ENCODE measurements around the gene HLA-DMA.

The HLA-DMA gene

DNA sequence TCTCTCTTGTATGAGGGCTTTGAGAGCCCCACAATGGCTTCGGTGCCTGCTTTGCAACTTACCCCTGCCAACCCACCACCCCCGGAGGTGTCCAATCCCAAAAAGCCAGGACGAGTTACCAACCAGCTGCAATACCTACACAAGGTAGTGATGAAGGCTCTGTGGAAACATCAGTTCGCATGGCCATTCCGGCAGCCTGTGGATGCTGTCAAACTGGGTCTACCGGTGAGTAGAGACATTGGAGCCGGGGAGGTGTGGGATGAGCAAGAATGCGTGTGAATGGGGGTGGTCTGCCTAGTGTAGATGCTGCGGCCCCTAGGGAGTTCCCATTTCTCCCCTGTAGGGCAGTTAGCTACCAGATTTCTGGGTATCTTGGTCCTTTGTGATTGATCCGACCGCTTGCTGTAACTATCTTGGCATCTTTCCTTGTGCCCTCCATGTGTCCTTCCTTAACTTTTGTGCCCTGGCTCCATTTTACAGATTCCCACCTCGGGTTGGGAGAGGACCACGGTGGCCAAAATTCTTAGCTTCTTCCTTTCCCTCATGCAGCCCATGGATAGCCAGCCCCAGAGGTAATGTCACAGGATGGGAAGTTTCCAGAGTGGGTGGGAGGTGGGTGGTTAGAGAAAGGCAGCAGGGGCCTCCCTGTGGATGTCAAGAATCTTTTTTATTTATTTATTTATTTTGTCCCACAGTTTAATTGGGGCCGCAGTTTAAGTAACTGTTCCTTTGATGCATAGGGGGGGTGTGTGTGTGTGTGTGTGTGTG lies 21.8 kb upstream of the HLA-DMA start:
- no peak for DNase-seq (ENCODE audit: low read depth in 3 of 3)

DNA sequence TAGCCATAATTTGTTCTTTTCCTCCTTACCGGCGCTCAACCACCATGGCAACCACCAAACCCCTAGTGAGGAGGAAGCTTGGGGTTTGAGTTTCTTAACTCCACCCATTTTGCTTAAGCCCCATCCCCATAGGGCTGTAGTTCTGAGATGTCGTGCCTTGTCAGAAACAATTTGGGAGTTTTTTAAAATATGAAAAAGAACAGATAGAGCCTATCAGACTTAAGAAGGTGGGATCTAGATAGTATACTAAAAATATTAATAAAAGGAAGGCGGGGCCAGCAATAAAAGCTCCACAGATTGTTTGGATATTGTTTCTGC lies 21.1 kb upstream of the HLA-DMA start:
- no peak for DNase-seq (ENCODE audit: low read depth in 3 of 3)

DNA sequence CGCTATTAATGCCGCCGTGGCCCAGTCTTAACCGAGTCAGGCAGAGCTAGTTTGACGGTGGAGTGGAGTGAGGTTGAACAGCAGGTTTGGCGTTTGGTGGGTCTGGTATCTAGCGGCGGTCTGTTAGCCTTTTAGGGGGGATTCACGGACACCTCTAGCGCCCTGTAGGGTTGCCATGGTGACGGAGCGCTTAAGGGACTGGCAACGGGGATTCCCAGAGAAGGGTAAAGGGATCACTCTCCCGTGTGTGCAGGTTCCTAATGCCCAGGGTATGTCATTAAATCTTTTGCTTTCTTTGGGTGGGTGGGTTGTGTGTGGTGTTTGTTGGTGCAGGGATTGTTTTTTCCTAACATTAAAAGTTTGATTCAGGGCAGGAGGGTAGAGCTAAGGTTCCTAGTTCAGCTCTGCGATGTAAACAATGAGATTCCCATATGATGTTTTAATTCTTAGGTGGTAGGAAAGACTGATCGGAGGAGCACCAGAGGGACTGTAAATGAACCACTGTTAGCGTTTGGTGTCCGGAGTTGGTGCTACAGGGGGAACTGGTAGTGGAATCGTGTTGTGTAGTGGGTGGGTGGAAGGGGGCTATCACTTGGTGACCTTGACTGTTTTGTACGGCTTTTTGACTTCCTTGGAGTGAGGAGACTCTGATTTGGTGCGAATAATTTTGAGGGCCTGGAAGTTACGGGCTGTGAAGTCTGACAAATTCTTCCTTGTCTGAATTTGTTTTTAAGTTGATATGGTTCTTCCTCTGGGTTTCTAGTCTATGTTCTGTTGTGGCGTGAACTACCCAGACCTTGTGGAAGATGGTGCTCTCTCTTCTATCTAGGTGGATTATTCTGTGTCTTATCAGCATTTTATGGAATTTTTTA lies 20.5 kb upstream of the HLA-DMA start:
- DNase-seq (ENCODE audit: low read depth in 3 of 3) = peak; percentile 27 to 32 (median 28)

DNA sequence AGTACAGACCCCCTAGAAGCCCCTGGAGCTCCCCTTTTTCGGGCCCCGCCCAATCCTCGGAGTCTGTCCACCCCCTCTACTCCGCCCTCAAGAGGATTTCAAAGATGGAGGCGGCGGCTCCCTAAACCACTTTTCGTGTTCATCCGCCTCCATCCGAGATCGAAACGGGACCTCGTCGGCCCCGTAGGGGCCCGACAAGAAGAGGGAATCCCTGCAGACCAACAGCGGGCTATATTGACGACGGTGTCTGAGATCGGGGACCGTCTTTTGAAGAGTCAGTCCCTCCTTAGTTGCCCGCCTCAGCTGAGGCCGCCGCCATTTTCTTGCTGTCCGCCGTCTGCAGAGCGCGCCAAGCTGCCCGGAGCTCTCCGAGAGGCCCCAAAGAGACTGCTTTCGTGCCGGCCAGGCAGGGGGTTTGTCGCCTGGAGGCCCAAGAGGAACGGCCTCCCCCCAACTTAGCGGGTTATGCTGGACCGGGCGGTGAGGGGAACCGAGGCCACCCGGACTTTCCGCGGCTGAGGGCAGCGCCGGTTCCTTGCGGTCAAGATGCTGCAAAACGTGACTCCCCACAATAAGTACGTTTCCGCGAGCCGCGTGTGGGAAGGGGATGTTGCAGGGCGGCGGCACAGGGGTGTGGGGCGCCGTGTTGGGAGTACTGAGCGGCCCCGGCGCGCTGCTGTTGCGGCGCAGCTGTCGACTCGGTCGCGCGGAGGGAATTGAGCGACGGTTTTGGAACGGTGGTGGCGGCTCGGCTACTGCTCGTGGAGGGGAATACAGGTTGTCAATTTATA lies 19.7 kb upstream of the HLA-DMA start:
- DNase-seq (ENCODE audit: low read depth in 3 of 3) = peak in 2 of 3 experiments; percentile 35 to 36

DNA sequence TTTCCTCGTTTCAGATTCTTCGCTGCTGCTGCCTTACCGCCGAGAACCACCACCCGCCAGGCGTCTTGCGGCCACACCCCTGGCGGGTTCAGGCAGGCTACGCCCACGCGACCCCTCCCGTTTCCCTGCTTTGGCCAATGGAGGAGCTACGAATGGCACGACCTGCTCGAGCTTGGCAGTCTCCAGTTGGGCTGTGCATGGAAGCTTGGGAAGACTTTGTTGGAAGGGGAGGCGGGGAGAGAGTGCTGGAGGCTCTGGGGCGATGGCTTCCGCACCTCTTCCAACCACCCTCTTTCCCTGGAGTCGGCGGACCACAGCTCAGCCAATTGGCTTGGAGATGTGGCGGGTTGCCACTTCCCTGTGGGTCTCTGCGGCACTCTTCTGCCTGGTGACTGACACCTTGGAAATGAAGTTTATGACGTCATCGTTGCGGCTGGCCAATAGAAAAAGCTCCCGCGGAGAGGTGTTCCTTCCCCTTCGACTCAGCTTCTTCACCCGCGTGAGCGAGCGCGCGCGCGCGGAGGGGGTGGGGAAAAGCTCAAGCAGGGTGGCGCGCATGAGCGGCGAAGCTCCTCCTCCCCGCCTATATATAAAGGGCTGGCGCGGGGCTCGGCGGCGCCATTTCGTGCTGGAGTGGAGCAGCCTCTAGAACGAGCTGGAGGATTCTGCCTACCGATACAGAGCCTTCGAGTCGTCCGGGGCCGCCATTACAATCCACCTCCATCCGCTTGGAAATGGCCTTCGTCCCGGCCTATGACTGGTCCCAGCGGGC lies 18.9 kb upstream of the HLA-DMA start:
- peak; percentile 99 for DNase-seq (ENCODE audit: low read depth in 3 of 3)

DNA sequence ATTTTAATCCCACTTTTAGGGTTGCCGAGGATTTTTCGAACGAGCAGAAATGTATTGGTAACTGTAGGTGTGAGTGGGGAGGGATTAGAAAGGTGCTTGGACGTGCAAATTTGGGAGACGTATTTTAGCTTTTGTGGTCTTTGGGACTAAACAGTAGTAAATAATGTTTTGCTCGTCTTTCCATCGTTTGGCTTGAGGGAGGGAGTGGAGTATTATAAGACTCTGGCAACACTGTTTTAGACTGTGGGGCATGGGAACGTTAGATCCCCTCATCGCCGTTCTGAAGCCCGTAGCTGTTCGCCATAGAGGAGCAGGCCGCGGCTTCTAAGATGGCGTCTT lies 18.3 kb upstream of the HLA-DMA start:
- no peak for DNase-seq (ENCODE audit: low read depth in 3 of 3)

DNA sequence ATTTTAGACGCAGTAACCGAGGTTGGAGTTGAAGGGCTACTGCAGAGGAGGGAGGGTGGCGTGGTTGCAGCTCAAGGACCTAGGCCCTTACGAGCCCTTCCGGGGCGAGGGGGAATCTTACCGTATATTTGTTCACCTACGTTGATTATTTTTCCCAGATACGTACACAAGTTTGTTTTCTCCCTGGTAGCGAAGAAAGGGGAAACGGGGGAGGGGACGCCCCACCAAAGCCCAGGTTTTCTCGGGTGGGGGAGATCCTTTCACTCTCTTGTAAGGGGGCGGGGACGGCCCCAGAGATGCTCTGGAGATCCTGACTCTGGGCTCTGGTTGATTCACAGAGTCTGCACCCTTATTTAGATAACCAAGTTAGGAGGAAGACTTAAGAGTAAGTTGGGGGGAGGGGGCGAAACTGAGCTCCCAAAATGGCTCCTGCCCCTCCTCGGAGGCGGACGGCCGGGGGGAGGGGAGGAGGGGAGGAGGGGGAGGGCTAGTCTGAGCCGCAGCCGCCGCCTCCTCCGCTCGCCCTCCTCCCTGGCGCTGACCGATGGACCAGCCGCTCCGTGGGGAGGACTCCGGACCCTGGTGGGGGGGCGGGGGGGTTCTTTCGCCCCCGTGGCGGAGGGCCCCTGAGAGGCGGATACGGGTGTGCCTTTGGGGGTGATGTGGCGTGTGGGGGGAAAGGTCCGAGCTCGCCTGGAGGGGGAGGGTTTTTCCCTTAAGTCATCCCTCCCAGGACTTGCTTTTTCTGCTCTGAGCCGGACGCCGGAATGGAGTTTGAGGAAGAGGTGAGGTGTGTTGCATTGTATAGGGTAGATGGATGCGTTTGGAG lies 17.7 kb upstream of the HLA-DMA start:
- peak; percentile 66 to 75 (median 67) for DNase-seq (ENCODE audit: low read depth in 3 of 3)

DNA sequence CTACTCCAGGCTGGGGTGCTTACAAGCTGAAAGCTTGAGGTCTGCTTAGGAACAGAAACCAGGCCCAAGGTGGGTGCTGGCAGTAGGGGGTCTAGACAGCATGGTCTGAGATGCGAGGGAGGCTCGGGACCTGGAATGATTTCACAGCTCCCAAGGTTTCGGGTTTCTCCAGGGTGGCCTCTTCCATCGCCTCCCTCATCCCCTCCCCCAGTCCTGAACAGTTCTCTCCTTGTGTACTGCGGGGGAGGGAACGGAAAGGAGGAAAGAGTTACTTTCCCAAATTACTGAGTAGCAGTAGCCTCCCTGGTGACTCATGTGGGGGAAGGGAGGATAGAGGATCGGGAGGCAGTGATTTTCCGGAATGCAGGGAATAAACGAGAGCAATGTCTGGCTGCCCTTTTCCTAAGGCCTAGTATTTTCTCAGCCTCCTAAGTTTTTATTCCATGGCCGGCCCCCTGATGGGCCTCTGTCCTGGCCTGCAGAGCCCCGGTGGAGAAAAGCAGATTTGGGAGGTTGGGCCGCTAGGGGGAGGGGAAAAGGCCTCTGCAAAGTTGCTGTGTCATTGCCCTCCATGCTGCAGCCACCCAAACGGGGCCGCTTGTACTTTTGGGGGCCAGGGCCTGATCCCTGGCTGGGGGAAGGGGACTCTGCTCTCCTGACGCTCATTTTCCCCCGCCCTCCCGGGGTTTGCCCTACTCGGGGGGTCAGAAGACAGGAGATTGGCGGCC lies 17.0 kb upstream of the HLA-DMA start:
- peak; percentile 48 to 62 (median 59) for DNase-seq (ENCODE audit: low read depth in 3 of 3)

DNA sequence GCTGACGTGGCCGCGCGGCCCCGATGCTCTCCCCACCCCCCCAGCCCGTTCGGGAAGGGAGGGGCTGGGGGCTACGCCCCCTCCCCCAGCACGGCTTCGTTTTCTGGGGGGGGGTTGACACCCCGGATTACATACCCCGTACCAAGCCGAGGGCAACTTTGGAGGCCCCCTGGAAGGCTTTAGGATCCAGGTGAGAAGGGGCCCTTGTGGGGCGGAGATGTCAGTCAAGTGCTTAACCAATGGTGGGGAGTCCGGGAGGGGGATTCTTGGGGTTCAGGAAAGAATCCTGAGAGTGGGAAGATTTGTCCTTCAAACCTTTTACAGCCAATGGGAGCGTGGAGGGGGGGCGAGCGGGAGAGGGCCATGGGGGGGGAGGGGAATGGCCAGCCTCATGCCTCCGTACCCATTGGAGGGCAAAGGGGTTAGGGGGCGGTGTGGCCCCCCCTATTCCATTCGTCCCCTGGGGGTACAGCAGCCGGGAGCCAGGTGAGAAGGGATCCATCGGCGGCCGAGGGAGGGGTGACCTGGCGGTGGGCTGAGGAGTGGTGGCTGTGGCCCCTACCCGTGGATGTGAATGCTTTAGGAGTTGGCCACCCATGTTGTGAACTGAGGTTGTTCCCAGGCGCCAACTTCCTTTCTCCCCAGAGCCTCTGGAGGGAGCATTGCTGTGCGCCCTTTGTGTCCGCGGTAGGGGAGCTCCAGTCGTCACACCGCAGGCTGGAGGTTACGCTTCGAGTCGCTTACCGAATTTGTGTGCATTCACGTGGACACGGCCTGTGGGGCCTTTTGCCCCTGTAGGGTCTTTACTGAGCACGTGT lies 16.2 kb upstream of the HLA-DMA start:
- DNase-seq (ENCODE audit: low read depth in 3 of 3) = peak; percentile 35 to 60 (median 42)

DNA sequence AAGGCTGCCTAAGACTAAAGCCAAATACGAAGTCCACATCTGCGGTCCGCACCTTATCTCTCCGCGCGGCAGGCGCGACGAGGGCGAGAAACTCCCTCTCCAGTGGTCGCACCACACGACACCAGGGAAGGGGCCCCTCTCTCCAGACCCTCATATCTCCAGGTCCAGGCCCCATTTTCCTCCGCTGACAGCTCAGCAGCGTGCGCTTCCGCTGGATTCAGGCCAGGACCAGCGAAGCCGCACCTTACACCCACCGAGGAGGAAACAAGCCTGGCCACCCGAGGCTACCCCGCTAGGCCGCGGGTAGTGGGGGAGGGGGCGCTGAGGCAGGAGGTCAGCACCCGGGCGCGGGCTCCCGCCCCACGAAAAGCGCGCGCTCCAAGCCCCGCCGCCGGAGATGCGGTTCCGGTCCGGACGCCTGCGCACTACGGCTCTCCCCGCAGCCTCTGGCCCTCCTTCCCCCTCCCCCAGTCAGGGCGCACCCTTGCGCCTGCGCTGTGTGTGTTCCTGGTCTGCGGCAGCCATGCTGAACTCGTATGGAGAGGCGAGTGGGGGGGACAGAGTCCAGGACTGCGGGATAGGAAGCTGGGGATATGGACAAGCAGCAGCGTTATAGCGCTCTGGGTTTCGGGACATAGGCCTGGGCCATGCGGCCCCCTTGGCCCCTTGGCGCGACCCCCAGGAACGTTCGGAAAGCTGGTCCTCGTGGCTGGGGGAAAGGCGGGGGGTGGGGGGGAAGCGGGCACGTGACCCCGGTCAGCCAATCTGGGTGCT lies 15.4 kb upstream of the HLA-DMA start, which contains the start of gene BRD2:
Gene BRD2 (plus strand): TSS at position 502 of the 774 bp plus-strand sequence. CDS start 4,305 bp downstream, outside the sequence.
- peak; percentile 91 to 93 (median 92) for DNase-seq (ENCODE audit: low read depth in 3 of 3)

DNA sequence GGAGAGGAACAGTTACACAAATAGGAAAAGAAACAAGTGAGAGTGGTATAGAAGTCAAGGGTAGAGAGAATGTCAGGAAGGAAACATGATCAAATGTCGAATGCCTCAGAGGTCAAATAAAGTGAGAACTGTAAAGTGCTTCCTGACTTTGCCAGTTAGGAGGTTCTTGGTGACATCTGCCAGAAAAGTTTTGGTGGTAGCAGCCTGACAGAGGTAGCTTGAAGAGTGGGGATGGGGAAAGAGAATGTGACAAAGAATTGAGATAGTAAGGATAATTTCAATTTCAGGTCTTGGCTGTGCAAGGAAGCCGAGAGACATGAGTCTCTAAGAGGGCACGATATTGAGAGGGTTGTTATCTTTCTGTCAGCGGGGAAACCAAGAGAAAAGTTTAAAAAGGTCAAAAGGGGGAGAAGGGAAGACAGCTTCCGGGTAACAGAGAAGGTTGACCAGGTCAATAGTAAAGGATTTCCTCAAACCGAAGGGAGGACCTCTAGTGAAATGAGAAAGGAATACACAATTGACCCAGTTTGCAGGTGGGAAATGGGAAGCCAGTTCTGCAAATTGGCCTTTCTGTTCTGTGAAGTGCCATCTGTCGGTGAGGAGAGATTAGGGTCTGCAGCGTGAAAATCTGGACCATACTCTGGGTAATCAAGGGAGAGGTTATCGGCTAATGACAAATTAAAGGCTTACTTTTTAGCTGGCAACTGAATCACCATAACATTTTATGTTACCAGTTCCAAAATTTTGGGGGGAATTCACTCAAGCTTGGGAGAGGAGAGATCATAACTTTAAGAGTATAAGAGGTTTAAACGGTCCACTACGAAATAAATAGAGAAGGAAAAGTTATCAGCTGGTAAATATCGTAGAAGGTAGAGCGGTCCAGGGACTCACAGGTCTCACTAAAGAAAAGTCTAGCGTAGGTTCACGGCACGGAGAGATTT lies 14.5 kb upstream of the HLA-DMA start:
- peak in 1 of 3 experiments; percentile 28 for DNase-seq (ENCODE audit: low read depth in 3 of 3)

DNA sequence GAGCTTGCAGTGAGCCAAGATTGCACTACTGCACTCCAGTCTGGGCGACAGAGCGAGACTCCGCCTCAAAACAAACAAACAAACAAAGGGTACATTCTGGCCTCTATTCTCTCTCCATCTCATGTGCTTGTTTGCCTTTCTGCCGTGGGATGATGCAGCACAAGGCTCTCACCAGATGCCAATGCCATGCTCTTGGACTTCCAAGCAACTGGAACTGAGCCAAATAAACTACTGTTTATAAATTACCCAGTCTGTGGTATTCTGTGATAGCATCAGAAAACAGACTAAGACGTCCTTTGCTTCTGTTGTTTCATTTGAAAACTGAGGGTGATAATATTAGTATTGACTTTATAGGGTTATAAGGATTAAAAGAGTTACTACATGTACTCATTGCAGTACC lies 11.9 kb upstream of the HLA-DMA start:
- no peak for DNase-seq (ENCODE audit: low read depth in 3 of 3)

DNA sequence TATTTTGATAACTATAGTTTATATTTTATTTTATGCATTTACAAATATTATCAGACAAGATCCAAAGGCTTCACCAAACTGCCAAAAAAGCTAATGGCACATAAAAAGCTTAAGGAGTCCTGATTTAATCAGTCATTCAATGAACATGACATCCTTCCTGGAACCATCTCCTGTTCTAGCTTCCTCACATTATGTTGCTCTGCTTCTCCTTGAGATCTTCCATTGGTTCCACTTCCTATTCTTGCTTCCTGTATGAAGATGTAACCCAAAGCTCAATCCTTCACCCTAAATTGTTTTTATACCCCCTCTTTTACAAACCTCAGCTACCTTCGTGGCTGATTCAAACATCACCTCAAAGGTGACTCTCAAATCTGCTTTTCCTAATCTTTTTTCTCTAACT lies 11.0 kb upstream of the HLA-DMA start:
- DNase-seq (ENCODE audit: low read depth in 3 of 3) = no peak

DNA sequence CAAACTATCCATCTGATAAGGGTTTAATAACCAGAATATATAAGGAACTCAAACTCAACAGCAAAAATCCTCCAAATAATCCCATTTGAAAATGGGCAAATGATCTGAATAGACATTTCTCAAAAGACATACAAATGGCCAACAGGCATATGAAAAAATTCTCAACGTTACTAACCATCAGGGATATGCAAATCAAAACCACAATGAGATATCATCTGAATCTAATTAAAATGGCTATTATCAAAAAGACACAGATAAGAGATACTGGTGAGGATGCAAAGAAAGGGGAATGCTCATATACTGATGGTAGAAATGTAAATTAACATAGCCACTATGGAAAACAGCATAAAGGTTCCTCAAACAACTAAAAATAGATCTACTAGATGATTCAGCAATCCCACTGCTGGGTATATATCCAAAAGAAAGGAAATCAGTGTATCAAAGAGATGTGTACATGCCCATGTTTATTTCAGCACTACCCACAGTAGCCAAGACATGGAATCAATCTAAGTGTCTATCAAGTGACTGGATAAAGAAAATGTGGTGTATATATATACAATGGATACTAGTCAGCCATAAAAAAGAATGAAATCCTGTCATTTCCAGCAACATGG lies 9.4 kb upstream of the HLA-DMA start:
- no peak for DNase-seq (ENCODE audit: low read depth in 3 of 3)

DNA sequence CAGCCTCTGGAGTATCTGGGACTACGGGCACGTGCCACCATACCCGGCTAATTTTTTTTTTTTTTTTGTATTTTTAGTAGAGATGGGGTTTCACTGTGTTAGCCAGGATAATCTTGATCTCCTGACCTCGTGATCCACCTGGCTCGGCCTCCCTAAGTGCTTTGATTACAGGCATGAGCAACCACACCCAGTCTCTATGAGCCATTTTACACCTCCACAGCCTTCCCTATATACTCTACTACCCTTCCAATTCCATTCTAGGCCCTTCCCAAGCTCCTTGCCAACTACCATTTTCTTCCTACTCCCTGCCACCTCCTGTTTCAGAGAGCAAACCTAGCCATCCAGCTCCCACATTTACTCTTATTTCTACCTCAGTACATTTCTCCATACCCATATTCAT lies 7.7 kb upstream of the HLA-DMA start:
- no peak for DNase-seq (ENCODE audit: low read depth in 3 of 3)

DNA sequence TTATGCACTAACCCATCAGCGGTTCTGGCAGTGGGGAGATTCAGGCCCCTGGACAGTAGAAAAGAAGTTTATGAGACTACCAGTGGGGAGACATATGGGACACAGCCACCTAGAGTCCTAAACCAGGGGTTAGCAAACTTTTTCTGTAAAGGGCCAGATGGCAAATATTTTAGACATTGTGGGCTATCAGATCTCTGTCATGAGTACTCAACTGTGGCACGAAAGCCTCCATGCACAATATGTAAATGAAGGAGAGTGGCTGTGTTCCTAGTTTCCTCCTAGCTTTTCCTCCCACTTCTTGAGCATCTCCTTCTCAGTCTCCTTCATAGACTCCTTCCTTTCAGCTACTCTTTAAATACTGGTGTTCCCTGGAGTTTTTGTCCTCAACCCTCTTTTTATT lies 3.3 kb upstream of the HLA-DMA start:
- no peak for DNase-seq (ENCODE audit: low read depth in 3 of 3)

All from stimulated activated CD4-positive, alpha-beta T cell treated with anti-CD3 and anti-CD28 coated beads, TNF-alpha, amount 100 ng/mL, for 4 hours (primary cell).